ENCODE measurements around the gene KIAA1328.

- TF ChIP-seq CTCF (conservative IDR thresholded peaks at IDR 0.05) (no peak), ZFX (IDR thresholded peaks at IDR 0.05) (no peak)
Observed at GRCh38 chr18:37242091-37242490, 413.2 kb downstream of the KIAA1328 start.

Measured in C4-2B (cell line).